ENCODE data around the gene RBM5.

RBM5 gene

DNA sequence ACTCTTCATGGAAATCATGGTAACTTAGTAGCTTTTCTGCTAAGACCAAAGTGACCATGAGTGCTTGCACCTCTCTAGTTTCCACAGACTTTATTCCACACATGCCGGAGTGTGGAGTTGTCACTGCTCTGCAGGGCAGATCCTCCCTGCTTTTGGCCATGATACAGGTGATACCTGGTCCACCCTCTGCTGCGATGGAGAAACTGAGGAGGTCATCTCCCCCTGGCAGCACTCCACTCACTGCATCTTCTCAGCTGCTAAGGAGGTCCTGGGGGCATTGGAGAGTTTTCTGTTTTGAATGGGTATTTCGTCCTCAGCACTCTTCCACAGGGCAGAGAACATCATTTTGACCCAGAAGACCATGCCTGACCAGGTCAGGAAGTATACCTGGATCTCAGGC, 31.1 kb downstream of the RBM5 start:
- no peak overlapping the region for H3K4me3 ChIP-seq (ENCODE audit: control insufficient read depth, low read depth, low read length)
- DNase-seq (ENCODE audit: low read depth): no peak
- no peak for TF ChIP-seq CTCF (conservative IDR thresholded peaks at IDR 0.05; ENCODE audit: control insufficient read depth, insufficient read depth, low read depth, low read length)

GRCh38 chr3:50120364-50121071, 31.8 kb downstream of the RBM5 start:
- no peak for DNase-seq (ENCODE audit: low read depth)
- no peak overlapping the region for H3K4me3 ChIP-seq (ENCODE audit: control insufficient read depth, low read depth, low read length)
- TF ChIP-seq CTCF (conservative IDR thresholded peaks at IDR 0.05; ENCODE audit: control insufficient read depth, insufficient read depth, low read depth, low read length): no peak

DNA sequence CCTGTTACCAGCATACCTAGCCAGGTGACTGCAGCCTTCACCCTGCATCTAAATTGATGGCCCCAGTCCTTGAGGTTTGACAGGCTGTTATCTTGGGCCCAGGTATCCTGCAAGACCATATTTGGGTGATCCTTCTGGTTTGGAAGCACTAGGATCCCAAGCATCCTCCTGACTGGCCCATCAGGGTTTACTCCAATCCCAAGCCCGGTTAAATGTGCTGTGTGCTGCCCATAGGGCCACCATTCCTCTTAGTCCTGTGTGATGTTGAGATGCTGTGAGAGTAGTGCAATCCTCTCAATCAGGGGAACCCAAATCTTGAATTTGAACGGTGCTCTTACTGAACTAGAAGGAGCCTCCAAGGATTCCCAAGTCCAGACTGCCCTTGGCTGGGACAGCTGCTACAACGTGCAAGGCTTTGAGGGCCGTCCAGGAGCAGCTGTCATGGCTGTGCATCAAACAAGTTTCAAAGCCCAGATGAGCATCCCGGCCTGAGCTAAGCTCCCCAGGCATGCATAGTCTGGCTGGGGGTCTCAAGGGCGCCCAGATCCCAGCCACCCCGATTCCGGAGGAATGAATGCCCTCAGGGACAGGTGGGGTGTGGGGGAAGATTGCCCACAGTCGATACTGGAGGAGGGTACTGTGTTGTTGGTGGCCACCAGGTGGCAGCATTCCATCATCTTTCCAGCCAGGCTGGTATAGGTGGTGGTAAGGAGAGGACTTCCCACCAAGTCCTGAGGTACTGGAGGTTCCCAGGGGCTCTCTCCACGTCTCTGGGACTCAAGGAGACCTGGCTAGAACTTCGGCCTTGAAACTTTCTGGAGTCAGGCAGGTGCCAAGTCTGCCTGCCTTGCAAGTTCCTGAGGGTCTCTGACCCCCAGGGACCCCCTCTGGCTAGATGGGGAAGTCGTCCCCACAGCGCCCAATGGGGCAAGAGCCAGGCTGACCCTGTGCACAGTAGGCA, 32.6 kb downstream of the RBM5 start:
- DNase-seq (ENCODE audit: low read depth): peak; percentile 76
- peak; percentile 83 for TF ChIP-seq CTCF (conservative IDR thresholded peaks at IDR 0.05; ENCODE audit: control insufficient read depth, insufficient read depth, low read depth, low read length)
- H3K4me3 ChIP-seq (ENCODE audit: control insufficient read depth, low read depth, low read length): no peak overlapping the region

DNA sequence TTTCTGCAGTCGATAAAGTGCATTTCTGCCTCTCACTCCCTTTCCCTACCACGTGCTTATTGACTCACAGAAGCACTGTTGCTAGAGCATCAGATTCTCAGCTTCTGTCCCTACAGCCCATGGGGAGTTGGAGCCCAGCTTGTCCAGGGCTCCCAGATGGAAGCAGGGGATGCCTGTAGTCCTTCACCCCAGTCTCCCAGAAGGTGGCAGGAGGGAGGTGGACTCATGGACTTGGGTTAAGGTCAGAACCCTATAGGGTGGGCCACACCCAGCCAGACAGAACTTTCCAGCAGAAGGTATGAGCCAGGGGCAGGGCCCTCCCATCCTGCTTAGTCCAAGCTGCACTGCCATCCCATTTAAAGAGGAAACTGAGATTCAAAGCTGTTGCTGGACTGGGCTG, 33.4 kb downstream of the RBM5 start:
- no peak for TF ChIP-seq CTCF (conservative IDR thresholded peaks at IDR 0.05; ENCODE audit: control insufficient read depth, insufficient read depth, low read depth, low read length)
- peak; percentile 23 for DNase-seq (ENCODE audit: low read depth)
- no peak overlapping the region for H3K4me3 ChIP-seq (ENCODE audit: control insufficient read depth, low read depth, low read length)

- no peak for DNase-seq (ENCODE audit: low read depth)
- no peak for TF ChIP-seq CTCF (conservative IDR thresholded peaks at IDR 0.05; ENCODE audit: control insufficient read depth, insufficient read depth, low read depth, low read length)
- no peak overlapping the region for H3K4me3 ChIP-seq (ENCODE audit: control insufficient read depth, low read depth, low read length)
Measured at GRCh38 chr3:50122661-50123391, 34.1 kb downstream of the RBM5 start.

DNA sequence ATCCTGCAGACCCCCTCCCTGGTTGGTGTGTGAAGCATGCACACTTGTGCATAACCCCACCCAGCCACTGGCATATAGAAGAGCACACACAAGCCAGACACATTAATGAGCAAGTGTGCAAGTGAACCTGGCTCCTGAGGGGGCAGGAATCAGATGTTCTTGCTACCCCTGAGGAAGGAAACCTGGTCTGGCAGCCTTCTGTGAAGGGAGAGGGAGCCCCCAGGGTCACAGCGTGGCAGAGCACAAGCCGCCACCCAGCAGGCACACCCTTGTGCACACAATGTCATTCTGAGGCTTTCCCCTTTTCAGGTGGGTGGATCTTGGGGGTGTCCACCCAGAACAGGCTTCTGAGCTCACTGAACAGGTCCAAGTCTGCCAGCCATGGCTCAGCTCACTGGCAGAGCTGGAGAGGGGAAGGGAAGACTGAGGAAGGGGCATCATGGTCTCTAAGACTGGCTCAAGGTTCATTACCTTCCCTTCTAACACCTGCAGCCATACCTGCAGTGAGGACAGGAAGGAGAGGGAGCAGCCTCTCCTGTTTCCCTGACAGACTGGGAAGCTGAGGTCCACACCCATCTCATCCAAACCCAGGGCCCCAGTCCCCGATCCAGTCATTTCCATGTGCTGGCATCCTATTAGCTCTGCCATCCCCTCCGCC, 34.8 kb downstream of the RBM5 start:
- no peak overlapping the region for H3K4me3 ChIP-seq (ENCODE audit: control insufficient read depth, low read depth, low read length)
- TF ChIP-seq CTCF (conservative IDR thresholded peaks at IDR 0.05; ENCODE audit: control insufficient read depth, insufficient read depth, low read depth, low read length): no peak
- DNase-seq (ENCODE audit: low read depth): no peak
